ENCODE results near the gene CD44. TPM values are rescaled to one million over a fixed set of nuclear protein-coding genes. Genes with fewer than 3 reads are reported as not detected.

The CD44 gene
- total and polyA plus RNA-seq, 8 donors: 332 to 693 (median 504) TPM

- peaks cover 0 to 97% of the 10 kb centered on the region in 2 donors for H3K36me3 ChIP-seq
- DNase-seq (no peak), ATAC-seq (no peak)
- peaks cover under 1 to 35% of the 10 kb centered on the region in 2 donors for H3K4me1 ChIP-seq
- no peak overlapping the region for H3K4me3 ChIP-seq
- no peak overlapping the region for H3K27ac ChIP-seq
- H3K9me3 ChIP-seq: no peaks in the 10 kb centered on the region
- H3K27me3 ChIP-seq: no peaks in the 10 kb centered on the region
- intact Hi-C loops (cut with DNase I): no loop called here
- TF ChIP-seq, protein P1, sequence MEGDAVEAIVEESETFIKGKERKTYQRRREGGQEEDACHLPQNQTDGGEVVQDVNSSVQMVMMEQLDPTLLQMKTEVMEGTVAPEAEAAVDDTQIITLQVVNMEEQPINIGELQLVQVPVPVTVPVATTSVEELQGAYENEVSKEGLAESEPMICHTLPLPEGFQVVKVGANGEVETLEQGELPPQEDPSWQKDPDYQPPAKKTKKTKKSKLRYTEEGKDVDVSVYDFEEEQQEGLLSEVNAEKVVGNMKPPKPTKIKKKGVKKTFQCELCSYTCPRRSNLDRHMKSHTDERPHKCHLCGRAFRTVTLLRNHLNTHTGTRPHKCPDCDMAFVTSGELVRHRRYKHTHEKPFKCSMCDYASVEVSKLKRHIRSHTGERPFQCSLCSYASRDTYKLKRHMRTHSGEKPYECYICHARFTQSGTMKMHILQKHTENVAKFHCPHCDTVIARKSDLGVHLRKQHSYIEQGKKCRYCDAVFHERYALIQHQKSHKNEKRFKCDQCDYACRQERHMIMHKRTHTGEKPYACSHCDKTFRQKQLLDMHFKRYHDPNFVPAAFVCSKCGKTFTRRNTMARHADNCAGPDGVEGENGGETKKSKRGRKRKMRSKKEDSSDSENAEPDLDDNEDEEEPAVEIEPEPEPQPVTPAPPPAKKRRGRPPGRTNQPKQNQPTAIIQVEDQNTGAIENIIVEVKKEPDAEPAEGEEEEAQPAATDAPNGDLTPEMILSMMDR (IDR thresholded peaks at IDR 0.05): no peak
These were observed 58.3 kb downstream of the CD44 start for GRCh38 chr11:35197292-35197691.

DNA sequence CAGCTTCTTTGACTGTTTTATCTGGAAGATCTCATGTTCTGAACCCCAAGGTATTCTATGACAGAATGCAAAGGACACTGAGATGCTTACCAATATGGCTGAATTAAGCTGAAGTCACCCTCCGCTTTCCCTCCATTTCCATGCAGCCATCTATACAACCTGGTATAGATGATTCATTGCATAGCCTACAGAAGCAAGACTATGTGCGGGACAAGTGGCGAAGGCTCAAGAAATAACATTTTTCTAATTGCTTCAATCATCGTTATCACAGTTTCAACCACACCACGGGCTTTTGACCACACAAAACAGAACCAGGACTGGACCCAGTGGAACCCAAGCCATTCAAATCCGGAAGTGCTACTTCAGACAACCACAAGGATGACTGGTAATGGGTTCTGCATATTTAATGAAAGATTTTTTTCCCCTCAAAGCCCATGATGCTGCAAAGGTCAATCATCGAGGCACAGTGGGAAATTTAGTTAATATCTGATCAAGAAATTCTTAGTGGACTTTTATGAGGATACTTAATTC is 61.9 kb downstream of the CD44 start:
- H3K27ac ChIP-seq: no peak overlapping the region
- no peak overlapping the region for H3K4me3 ChIP-seq
- H3K4me1 ChIP-seq: peaks cover 0 to 18% of the 10 kb centered on the region in 2 donors
- no peak for ATAC-seq
- intact Hi-C loops (cut with DNase I): no loop called here
- H3K36me3 ChIP-seq: peaks cover 0 to 88% of the 10 kb centered on the region in 2 donors
- no peaks in the 10 kb centered on the region for H3K27me3 ChIP-seq
- TF ChIP-seq, protein P1 (IDR thresholded peaks at IDR 0.05): no peak
- H3K9me3 ChIP-seq: no peaks in the 10 kb centered on the region
- DNase-seq: no peak

DNA sequence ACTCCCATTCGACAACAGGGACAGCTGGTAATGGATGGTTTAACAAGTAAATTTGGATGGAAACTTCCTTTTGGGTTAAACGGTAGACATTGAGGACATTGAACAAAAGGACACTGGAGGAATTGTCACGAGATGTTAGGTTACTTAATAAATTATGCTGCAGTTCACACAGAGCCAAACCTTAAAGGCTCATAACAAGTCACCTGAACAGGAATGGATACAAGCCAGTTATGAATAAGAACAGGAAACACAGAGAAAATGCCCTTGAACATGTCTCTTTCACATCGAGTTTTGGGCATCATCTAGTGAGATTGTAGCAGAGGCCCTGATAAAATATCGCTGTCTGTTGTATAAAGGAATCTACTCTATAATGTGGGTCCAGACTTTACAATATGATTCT is 65.6 kb downstream of the CD44 start:
- TF ChIP-seq, protein P1 (IDR thresholded peaks at IDR 0.05): no peak
- Histone ChIP-seq H3K9me3 (no peaks in the 10 kb centered on the region), H3K4me1 (peaks cover 0 to 7% of the 10 kb centered on the region in 2 donors), H3K27ac (no peak overlapping the region), H3K4me3 (no peak overlapping the region), H3K36me3 (peaks cover 0 to 88% of the 10 kb centered on the region in 2 donors), H3K27me3 (no peaks in the 10 kb centered on the region)
- ATAC-seq (no peak), DNase-seq (no peak)
- intact Hi-C loops (cut with DNase I): no loop called here

DNA sequence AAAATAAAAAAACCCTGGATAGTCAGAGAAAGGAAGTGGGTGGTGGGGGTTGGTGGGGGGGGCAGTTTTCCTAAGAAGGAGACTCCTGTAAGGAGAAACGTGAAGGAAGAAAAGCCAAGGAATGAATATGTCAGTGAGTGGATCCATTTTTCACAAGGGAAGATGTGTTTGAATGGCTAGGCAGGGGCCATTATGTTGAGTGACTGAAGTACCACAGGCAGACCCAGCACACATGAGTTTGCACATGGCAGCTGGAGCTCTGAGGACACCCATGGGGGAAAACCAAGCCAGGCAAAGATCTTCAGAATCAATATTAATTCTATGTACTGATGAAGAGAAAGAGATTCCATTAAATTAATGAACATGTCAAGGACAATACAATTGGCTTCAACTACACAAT is 67.6 kb downstream of the CD44 start:
- Histone ChIP-seq H3K9me3 (no peaks in the 10 kb centered on the region), H3K4me3 (no peak overlapping the region), H3K27ac (peak overlapping the region in 1 of 2 donors; percentile 30), H3K36me3 (peaks cover 3 to 87% of the 10 kb centered on the region in 2 donors), H3K27me3 (no peaks in the 10 kb centered on the region), H3K4me1 (peaks cover 0 to 20% of the 10 kb centered on the region in 2 donors)
- ATAC-seq: no peak
- intact Hi-C loops (cut with DNase I): no loop called here
- no peak for DNase-seq
- TF ChIP-seq, protein P1 (IDR thresholded peaks at IDR 0.05): no peak

GRCh38 chr11:35207471-35208403 is 68.8 kb downstream of the CD44 start:
- intact Hi-C loops (cut with DNase I): no loop called here
- no peak for ATAC-seq
- no peak overlapping the region for H3K4me3 ChIP-seq

More at GRCh38 chr11:35207471-35208403, 68.8 kb downstream of the CD44 start:
- TF ChIP-seq, protein P1 (IDR thresholded peaks at IDR 0.05): no peak
- Histone ChIP-seq H3K36me3 (peaks cover 3 to 80% of the 10 kb centered on the region in 2 donors), H3K27ac (peak overlapping the region in 1 of 2 donors; percentile 24), H3K4me1 (peaks cover 0 to 31% of the 10 kb centered on the region in 2 donors), H3K27me3 (no peaks in the 10 kb centered on the region), H3K9me3 (no peaks in the 10 kb centered on the region)
- no peak for DNase-seq

All from left lung (tissue), 10 donors.